ENCODE data around the gene KRTAP5-3.
"Not testable (repeated sequence)": the region's sequence is repeated elsewhere in the genome, so short reads cannot be mapped to it uniquely, and the experiment has no call there.

Gene KRTAP5-3

DNA sequence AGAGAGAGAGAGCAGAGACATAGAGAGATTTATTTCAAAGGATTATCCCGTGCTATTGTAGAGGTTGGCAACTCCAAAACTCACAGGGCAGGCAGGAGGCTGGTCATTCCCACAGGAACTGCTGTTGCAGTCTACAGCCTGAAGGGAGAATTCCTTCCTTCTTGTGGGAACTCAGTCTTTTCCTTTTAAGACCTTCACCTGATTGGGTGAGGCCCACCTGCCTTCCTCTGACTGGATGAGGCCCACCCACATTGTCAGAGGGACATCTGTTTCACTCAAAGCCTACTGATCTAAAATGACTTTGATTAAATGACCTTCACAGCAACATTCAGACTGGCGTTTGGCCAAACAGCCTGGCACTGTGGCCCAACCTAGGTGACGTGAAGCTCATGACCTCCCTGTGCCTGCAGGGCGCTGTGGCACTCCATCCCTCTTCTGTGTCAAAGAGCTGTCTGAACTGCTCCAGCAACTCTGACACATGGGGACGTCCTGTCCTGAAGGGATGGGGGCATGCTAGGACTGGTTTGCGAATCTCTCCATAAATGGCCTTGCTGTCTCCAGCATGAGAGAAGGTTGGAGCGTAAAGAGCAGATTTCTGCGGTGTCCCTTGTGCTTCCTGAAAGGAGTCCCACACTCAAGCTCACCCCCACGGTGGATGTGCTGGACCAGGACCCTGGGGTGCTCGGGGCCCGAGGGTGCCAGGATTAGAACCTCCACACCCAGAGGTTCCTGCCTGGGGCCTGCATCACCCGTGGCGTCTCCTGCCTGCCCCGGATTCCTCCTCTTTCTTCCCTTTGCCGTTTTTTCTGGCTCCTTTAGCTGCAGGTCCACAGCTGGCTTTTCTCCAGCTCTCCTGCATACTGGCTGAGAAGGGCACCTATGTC, 42.0 kb upstream of the KRTAP5-3 start:
- no peaks in the 10 kb centered on the region for H3K4me1 Mint-ChIP-seq
- DNase-seq (ENCODE audit: low spot score in 2 of 2) = no peak
- no peaks in the 10 kb centered on the region for H3K9me3 Mint-ChIP-seq

DNA sequence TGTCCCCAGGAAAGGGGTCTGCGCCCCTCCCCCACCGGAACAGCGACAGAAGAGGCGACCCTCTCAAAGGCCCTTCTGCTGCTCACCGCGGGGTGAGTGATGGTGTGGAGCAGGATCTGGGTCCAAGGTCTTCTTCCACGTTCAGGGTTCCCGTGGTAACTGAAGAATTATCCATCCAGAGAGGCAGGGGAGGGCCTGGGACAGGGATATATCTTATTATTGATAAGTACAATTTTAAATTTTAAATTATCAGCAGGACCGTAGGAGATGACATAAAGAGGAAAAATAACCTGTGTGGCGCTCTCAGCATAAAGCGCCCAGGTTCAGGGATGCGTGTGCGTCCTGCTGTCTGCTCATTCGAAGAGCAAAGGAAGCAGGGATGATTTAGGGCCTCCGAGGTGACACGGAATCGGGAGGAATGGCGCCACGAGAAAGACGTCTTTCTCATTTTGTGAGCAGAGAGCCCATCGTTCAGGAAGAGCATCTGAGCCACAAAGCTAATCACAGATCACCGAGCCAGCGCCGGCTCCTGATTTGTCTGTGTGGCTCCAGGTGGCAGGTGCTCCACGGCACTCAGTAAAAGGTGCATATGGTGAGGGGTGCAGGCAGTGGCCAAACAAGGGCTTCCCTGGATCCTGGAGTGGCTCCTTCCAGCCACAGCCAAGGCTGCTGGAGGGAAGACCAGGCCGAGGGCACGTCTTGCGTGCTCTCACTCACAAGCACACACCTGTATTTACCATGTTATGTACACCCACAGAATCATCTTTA, 40.6 kb upstream of the KRTAP5-3 start:
- ATAC-seq (replicated peaks; ENCODE audit: extremely low read depth, poor library complexity, severe bottlenecking) = no peak
- peaks cover 36% of the 10 kb centered on the region for H3K27me3 Mint-ChIP-seq
- no peak overlapping the region for H3K4me3 Mint-ChIP-seq
- no peaks in the 10 kb centered on the region for H3K4me1 Mint-ChIP-seq
- DNase-seq (ENCODE audit: low spot score in 2 of 2) = no peak
- no peak overlapping the region for H3K27ac Mint-ChIP-seq (ENCODE audit: low read depth)
- H3K36me3 Mint-ChIP-seq (ENCODE audit: insufficient read depth) = peaks cover 3% of the 10 kb centered on the region
- no peaks in the 10 kb centered on the region for H3K9me3 Mint-ChIP-seq

More for the DNA sequence above, 42.0 kb upstream of the KRTAP5-3 start:
- ATAC-seq (replicated peaks; ENCODE audit: extremely low read depth, poor library complexity, severe bottlenecking) = no peak
- H3K27me3 Mint-ChIP-seq = peaks cover 36% of the 10 kb centered on the region
- H3K4me3 Mint-ChIP-seq = no peak overlapping the region
- H3K27ac Mint-ChIP-seq (ENCODE audit: low read depth) = no peak overlapping the region
- peaks cover 3% of the 10 kb centered on the region for H3K36me3 Mint-ChIP-seq (ENCODE audit: insufficient read depth)

DNA sequence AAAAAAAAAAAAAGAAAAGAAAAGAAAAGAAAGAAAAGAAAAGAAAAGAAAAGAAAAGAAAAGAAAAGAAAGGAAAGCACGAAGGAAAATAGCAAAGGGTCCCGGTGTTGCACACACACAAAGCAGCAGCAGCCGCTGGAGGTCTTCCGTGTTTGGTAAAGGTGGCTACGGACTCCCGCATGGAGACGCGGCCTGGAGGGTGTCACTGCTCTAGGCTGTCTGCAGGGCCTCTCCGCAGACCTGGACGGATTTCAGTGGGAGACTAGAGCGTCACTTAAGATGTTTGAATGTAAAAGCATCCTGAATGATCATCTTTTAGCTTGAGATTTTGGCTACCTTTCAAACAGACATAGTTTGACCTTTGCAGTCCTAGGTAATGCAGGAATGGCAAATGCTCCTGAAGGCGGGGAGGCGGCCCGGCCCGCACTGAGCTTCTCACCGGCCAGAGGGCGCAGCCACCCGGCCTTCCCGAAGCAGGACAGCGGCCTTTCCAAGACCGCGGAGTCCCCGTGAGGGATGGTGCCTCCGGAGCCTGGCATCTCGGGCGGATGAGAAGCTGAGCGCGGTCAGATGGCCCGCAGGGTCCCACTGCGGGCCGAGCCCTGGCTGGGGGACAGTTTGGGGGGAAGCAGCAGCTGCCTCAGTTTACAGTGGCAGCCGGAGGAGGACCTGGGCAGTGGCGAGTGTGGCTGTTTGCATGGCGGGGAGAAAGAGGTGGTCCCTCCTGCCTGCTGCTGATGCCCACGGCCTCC, 39.8 kb upstream of the KRTAP5-3 start:
- Mint-ChIP-seq H3K27me3 (peaks cover 35% of the 10 kb centered on the region), H3K36me3 (ENCODE audit: insufficient read depth) (peaks cover 3% of the 10 kb centered on the region), H3K9me3 (no peaks in the 10 kb centered on the region), H3K27ac (ENCODE audit: low read depth) (no peak overlapping the region), H3K4me1 (no peaks in the 10 kb centered on the region), H3K4me3 (no peak overlapping the region)
- DNase-seq (ENCODE audit: low spot score in 2 of 2) (no peak), ATAC-seq (replicated peaks; ENCODE audit: extremely low read depth, poor library complexity, severe bottlenecking) (no peak)

DNA sequence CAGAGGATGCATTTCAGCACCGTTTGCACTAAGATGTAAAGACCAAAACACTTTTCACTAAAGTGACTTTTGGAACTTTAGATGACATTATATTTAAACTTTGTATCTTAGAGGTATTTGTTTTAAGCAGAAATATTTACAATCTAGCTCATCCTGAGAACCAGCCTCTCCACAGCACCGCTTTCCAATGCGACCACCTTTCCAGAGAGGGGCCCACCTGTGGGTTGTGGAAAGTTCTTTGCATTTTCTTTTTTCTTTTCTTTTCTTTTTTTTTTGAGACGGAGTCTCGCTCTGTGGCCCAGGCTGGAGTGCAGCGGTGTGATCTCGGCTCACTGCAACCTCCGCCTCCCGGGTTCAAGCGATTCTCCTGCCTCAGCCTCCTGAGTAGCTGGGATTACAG, 38.3 kb upstream of the KRTAP5-3 start:
- not testable (repeated sequence) for H3K9me3 Mint-ChIP-seq; H3K27ac Mint-ChIP-seq (ENCODE audit: low read depth); H3K4me3 Mint-ChIP-seq; H3K4me1 Mint-ChIP-seq; ATAC-seq (replicated peaks; ENCODE audit: extremely low read depth, poor library complexity, severe bottlenecking); DNase-seq (ENCODE audit: low spot score in 2 of 2); H3K36me3 Mint-ChIP-seq (ENCODE audit: insufficient read depth)
- peaks cover 41% of the 10 kb centered on the region for H3K27me3 Mint-ChIP-seq

DNA sequence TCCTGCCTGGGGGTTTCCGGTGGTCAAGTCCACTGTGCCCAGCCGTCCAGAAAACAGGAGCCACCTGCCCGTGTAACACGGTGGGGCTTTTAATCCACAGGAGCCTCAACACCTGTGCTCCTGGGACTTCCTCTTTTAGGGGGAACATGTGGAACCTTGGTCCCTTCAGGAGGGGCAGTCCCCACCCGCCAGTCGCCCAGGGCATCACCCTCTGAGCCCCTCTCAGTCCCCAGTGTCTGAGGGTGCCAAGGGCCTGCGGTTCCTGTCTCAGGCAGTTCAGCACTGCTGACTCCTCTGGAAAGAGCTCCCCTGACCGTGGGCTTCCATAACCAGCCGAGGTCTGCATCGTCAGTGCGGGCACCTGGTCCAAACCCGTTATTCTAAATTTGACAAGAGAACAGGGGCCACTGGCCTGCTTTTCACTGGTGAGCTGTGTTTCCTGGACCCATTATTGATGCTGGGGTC, 37.1 kb upstream of the KRTAP5-3 start:
- Mint-ChIP-seq H3K36me3 (ENCODE audit: insufficient read depth) (no peaks in the 10 kb centered on the region), H3K4me1 (no peaks in the 10 kb centered on the region), H3K4me3 (no peak overlapping the region), H3K27me3 (peaks cover 53% of the 10 kb centered on the region), H3K9me3 (no peaks in the 10 kb centered on the region), H3K27ac (ENCODE audit: low read depth) (no peak overlapping the region)
- no peak for DNase-seq (ENCODE audit: low spot score in 2 of 2)
- no peak for ATAC-seq (replicated peaks; ENCODE audit: extremely low read depth, poor library complexity, severe bottlenecking)

DNA sequence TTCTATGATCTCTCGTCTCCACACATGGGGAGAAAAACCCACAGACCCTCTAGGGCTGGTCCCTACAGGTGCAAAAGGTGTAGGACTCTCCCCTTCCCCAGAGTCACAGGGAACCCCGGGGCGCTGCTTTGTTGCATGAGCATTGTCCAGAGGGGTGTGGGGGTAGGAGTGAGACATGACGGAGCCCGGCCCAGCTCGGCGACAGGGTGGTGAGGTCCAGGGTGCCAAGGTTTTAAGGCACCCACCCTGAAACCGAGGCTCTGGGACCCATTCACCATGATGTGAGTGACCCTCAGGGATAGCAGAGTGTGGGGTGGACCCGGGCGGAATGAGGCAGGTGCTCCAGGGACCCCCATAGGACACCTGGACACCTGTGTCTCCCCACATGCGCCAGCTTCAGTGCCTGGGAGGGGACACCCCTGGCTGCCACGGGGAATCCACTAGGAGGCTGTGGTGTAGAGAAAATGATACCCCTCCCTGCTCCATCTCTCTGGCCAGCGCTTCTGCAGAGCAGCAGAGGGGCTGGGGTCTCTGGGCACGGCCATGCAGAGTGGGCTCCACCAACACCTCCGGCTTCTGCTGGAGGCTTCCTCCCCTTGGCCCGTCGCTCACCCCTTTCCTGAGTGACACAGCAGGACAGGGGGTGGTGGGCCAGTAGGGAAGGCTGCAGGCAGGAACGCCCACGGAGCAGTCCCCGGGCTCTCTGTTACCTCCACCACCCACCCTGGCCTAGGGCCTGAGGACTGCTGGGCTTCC, 36.5 kb upstream of the KRTAP5-3 start:
- no peaks in the 10 kb centered on the region for H3K4me1 Mint-ChIP-seq
- H3K27ac Mint-ChIP-seq (ENCODE audit: low read depth) = no peak overlapping the region
- no peaks in the 10 kb centered on the region for H3K9me3 Mint-ChIP-seq
- H3K4me3 Mint-ChIP-seq = no peak overlapping the region
- DNase-seq (ENCODE audit: low spot score in 2 of 2) (no peak), ATAC-seq (replicated peaks; ENCODE audit: extremely low read depth, poor library complexity, severe bottlenecking) (no peak)
- no peaks in the 10 kb centered on the region for H3K36me3 Mint-ChIP-seq (ENCODE audit: insufficient read depth)
- H3K27me3 Mint-ChIP-seq = peaks cover 59% of the 10 kb centered on the region

DNA sequence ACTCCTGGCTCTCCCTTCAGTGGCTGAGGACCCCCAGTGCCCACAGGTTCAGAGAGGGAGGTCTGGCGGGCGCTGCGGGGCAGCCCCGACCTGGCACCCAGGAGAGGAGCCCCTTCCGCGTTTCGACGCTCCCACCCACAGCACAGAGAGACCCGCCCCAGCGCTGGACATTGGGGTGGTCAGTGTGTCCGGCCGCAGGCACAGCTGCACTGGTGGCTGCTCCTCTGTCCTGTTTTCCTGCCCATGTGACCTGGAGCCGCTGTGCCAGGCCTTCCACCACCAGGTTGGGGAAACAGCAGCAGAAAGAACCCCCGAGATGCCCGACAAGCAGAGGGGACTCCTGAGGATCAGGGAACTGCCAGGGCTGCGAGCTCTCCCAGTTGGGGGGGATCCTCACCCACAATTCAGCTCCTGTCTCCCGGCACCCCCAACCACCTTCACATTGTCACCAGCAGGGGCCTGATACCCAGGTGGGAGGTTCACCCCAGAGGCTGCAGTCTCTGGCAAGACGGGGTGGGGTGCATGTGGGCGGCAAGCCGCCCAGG, 35.0 kb upstream of the KRTAP5-3 start:
- Mint-ChIP-seq H3K4me1 (no peaks in the 10 kb centered on the region), H3K27me3 (peaks cover 72% of the 10 kb centered on the region), H3K27ac (ENCODE audit: low read depth) (no peak overlapping the region), H3K36me3 (ENCODE audit: insufficient read depth) (no peaks in the 10 kb centered on the region), H3K9me3 (no peaks in the 10 kb centered on the region), H3K4me3 (no peak overlapping the region)
- DNase-seq (ENCODE audit: low spot score in 2 of 2) (no peak), ATAC-seq (replicated peaks; ENCODE audit: extremely low read depth, poor library complexity, severe bottlenecking) (no peak)

DNA sequence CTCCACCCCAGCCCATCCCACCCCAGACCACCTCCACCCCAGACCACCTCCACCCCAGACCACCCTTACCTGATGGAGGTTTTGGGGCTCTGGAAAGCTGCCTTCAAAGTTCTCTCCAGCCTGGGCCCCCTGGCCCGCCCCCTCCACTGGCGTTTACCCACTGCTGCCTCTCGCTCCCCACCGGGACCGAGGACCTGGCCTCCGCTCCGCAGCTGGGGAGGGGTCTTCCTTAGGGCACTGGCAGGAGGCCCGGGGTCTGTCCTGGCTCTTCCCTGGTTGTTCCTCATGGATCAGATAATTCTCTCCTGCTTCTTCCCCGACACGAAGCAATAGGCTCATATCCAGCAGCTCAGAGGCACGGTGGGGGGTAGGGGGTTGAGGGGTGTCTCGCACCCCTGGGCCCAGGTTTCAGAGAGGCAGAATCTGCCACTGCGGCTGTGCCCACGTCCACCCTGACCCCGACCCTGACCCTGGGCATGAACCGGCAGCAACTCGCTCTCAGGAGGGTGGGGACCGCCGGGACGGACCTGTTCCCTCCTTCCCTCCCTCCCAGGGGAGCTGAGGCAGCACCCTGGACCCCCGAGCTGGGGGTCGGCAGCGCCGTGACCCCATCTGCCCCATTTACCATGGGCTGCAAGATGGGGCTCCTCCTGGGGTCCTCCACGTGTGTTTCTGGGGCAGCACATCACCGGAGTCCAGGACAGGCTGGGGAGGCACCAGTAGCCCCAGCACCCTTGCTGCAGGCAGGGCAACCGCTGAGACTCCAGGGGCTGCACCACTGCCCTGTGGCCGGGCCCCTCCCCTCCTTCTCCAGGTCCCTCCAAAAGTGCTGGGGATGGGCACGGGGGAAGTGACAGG, 34.3 kb upstream of the KRTAP5-3 start:
- no peaks in the 10 kb centered on the region for H3K9me3 Mint-ChIP-seq
- no peaks in the 10 kb centered on the region for H3K36me3 Mint-ChIP-seq (ENCODE audit: insufficient read depth)
- H3K4me1 Mint-ChIP-seq = no peaks in the 10 kb centered on the region
- H3K27me3 Mint-ChIP-seq = peaks cover 70% of the 10 kb centered on the region
- no peak overlapping the region for H3K27ac Mint-ChIP-seq (ENCODE audit: low read depth)
- no peak overlapping the region for H3K4me3 Mint-ChIP-seq
- ATAC-seq (replicated peaks; ENCODE audit: extremely low read depth, poor library complexity, severe bottlenecking) (no peak), DNase-seq (ENCODE audit: low spot score in 2 of 2) (no peak)

DNA sequence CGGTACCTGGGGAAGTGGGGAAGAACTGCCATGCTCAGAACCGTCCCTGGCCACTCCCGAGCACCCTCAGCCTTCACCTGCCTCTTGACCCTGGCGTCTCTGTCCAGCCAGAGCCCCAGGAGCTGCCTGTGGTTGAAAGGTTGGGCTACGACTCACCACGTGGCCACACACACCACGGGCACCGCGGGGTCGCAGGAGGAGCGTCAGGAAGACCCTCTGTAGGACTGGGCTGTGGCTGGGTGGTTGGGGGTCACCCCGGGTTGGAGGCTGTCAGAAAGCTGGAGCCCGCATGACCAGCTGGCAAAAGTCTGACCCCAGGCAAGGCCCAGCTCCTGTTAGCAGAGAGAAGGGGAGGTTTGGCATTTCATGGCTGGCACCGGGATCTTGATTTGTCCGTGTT, 32.8 kb upstream of the KRTAP5-3 start:
- ATAC-seq (replicated peaks; ENCODE audit: extremely low read depth, poor library complexity, severe bottlenecking) (no peak), DNase-seq (ENCODE audit: low spot score in 2 of 2) (no peak)
- Mint-ChIP-seq H3K27ac (ENCODE audit: low read depth) (no peak overlapping the region), H3K4me3 (no peak overlapping the region), H3K4me1 (no peaks in the 10 kb centered on the region), H3K27me3 (peaks cover 71% of the 10 kb centered on the region), H3K36me3 (ENCODE audit: insufficient read depth) (no peaks in the 10 kb centered on the region), H3K9me3 (no peaks in the 10 kb centered on the region)

DNA sequence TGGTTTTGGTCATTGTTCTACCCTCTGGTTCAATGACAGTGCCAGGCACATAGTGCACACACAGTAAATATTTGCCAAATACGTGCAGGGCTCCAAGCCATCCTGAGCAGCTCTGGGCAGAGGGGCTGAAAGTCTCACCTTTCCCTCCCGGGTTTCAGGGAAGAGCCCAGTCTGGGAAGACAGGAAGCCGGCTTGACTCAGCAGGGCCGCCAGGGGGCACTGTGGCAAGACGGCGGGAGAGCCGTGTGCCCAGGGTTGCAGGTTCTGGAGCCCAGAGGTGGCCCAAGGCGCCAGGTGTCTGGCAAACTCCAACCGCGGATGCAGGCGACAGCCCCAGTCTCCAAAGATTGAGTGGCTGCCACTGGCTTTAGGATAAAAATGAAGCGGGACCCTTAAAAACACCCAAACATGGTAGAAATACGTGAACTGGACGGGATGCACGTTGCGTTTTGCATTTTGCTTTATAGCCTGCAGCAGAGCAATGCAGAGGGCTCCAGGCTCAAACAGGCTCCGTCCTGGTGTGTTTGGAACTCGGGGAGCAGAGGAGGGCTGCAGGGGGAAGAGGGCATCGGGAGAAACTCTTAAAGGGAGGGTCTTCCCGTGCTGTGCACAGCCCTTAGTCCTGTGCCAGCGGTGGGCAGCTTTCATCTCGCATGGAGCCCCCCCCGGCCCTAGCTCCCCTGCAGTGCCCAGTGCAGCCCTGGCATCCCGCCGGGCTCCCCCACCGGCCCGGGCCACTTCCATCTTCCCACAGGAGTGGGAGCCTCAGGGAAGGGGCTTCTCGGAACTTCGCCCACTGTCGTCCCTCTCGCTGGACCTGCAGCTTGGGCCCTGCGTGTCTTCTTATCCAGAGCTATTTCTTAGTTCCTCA, 32.0 kb upstream of the KRTAP5-3 start:
- Mint-ChIP-seq H3K9me3 (no peaks in the 10 kb centered on the region), H3K4me1 (no peaks in the 10 kb centered on the region), H3K36me3 (ENCODE audit: insufficient read depth) (no peaks in the 10 kb centered on the region), H3K4me3 (no peak overlapping the region), H3K27ac (ENCODE audit: low read depth) (no peak overlapping the region), H3K27me3 (peaks cover 72% of the 10 kb centered on the region)
- DNase-seq (ENCODE audit: low spot score in 2 of 2) (no peak), ATAC-seq (replicated peaks; ENCODE audit: extremely low read depth, poor library complexity, severe bottlenecking) (no peak)

Data from central memory CD8-positive, alpha-beta T cell (primary cell).